ENCODE results near the gene IGFBP1.
"Not testable (repeated sequence)": the region's sequence is repeated elsewhere in the genome, so short reads cannot be mapped to it uniquely, and the experiment has no call there.

The IGFBP1 gene

DNA sequence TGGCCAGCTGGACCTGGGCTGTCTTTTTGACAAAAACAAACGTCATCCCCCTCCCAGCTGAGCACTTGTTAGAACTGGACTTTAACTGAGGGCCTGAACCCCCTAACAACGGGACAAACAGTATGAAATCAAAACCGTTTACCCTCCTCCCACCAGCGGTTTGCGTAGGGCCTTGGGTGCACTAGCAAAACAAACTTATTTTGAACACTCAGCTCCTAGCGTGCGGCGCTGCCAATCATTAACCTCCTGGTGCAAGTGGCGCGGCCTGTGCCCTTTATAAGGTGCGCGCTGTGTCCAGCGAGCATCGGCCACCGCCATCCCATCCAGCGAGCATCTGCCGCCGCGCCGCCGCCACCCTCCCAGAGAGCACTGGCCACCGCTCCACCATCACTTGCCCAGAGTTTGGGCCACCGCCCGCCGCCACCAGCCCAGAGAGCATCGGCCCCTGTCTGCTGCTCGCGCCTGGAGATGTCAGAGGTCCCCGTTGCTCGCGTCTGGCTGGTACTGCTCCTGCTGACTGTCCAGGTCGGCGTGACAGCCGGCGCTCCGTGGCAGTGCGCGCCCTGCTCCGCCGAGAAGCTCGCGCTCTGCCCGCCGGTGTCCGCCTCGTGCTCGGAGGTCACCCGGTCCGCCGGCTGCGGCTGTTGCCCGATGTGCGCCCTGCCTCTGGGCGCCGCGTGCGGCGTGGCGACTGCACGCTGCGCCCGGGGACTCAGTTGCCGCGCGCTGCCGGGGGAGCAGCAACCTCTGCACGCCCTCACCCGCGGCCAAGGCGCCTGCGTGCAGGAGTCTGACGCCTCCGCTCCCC lies at the start of gene IGFBP1:
Gene IGFBP1 (plus strand): TSS at position 304 of the 808 bp plus-strand sequence. CDS start 165 bp downstream, at position 469.
- peak in 4 of 10 donors; percentile 16 to 89 (median 52) for DNase-seq
- intact Hi-C loops (cut with DNase I): no loop called here

DNA sequence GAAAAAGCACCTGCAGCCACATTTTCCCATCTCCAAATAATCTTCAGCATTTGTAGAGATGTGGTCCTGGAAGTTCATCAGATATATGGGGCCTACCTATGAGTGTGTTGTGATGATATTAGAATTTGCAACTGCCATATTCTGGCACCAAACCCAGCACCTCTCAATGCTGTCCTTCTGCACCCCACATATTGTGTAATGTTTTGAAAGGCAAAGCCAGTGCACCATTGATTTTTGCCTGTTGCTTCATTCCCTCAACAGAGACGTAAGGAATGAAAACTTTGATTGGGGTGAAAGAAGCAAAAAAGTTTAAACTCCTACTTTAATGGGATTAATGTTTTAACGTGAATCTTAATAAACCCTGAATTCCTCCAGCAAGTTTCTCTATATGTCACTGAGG lies 49.4 kb upstream of the IGFBP1 start:
- intact Hi-C loops (cut with DNase I); DNase-seq: not testable (repeated sequence)

DNA sequence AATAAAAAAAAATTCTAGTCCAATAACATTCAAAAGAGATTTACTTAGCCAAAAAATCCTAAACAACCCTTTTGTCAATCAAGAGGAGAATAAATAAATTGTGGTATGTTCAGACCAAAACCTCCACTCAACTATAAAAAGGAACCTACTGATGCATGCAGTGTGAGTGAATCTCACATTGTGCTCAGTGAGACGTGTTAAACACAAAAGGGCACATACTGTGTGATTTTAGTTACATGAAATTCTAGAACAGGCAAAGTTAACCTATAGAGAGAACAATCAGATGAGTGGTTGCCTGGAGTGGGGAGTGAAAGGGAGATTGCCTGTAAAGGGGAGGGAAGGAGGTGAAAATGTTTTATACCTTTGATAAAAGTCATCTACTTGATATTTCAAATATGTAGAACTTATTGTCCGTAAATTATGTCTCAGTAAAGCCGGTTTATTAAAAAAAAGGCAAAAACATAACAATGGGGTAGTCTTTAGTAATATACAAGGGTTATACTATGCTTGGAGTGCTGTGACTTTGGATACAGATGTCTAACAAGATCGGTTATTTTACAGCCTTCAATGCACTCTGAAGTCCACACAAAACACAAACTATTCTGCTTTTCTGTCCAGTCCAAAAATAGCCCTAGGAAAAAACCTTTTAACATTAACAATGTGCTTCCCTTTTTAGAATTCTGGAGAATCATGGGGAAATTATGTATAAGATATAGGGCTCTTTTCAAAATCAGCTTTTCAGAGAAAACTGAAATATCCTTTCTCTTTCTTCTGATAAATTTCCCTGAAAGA lies 46.2 kb upstream of the IGFBP1 start:
- DNase-seq; intact Hi-C loops (cut with DNase I): not testable (repeated sequence)

DNA sequence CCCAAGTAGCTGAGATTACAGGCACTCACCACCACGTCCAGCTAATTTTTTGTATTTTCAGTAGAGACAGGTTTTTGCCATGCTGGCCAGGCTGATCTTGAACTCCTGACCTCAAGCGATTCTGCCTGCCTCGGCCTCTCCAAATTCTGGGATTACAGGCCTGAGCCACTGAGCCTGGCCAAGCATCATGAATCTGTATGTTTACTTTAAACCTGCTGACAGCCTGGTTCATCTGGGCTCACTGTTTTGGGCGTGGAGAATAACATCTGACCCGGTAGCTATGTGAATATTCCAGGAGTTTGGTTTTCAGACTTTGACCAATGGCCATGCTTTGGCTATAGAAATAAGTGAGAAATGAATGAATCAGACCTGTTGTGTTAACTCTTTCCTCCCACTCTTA lies 41.8 kb upstream of the IGFBP1 start:
- DNase-seq; intact Hi-C loops (cut with DNase I): not testable (repeated sequence)

DNA sequence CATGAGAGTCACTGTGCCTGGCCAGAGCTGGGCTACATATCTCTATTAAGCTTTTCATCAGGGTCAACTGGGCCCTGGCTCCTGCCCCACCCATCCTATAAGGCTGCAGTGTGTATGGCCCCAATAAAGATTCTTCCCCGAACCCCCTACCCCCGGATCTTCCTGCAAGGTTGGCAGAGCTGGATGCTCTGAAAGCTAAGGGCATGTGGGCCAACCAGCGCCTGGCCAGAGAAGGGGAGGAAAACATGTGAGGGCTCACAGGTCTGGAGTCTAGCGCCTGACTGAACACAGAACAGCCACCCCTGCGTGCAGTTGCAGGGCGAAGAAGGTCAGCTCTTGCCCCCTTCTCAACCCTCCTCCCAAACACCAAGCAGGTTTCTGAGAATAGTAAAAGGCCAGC lies 39.6 kb upstream of the IGFBP1 start:
- intact Hi-C loops (cut with DNase I); DNase-seq: not testable (repeated sequence)

DNA sequence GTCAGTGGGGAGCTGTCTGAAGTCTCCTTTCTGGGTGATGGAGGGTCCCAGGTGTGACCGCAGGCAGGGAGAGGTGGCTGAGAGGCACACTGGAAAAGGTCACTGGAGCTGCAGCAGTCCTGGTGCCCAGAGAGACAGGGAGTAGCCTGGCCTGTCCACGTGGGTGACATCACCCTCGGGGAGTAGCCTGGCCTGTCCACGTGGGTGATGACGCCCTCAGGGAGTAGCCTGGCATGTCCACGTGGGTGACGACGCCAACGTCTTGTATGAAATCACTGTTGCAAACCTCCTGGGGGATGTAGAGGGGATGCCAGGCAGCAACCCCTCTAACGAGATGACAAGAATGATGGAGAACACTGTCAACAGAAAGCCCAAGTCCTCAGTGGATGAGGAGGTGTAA lies 35.3 kb upstream of the IGFBP1 start:
- intact Hi-C loops (cut with DNase I): loop anchor here (10.0 kb wide), 1 partner anchor 698 kb away; the partner anchor contains the start of gene RAMP3
- DNase-seq: not testable (repeated sequence)

DNA sequence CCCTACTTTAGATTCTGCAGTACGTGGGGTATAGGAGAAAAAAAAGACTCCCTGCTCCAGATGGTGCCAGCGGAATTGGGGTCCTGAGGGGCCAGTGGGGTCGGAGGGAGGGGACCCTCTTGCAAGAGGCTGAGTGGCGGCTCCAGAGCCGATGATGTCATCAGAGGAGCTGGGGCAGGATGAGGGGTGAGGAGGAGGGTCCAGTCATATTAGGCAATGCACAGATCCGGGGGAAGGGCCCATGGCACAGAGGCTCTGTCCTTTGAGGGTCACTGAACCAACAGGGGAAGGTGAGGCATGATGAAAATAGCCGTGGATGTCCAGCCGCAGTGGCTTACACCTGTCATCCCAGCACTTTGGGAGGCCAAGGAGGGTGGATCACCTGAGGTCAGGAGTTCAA lies 34.8 kb upstream of the IGFBP1 start:
- DNase-seq: not testable (repeated sequence)
- intact Hi-C loops (cut with DNase I): loop anchor here (10.0 kb wide), 1 partner anchor 699 kb away; the partner anchor contains the start of gene RAMP3

DNA sequence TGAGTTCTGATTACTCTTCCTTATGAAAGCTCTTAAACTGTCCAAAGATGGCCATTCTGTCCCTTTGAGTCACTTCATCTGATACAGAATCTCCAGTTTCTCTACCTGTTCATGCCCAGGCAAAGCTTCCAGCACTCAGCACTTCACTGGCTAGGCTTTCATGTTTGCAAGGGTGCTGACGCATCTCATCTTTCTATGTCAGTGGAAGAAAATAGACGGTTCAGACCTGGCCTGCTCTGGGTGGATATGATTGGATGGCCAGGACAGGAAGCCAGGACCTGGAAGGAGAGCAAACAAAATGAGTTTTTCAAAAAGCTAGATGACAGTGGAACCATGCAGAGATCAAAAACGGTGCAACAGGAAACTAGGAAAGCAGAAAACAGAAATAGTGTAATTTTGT lies 32.6 kb upstream of the IGFBP1 start:
- not testable (repeated sequence) for DNase-seq
- intact Hi-C loops (cut with DNase I): loop anchor here (10.0 kb wide), 1 partner anchor 701 kb away; the partner anchor contains the start of gene RAMP3

DNA sequence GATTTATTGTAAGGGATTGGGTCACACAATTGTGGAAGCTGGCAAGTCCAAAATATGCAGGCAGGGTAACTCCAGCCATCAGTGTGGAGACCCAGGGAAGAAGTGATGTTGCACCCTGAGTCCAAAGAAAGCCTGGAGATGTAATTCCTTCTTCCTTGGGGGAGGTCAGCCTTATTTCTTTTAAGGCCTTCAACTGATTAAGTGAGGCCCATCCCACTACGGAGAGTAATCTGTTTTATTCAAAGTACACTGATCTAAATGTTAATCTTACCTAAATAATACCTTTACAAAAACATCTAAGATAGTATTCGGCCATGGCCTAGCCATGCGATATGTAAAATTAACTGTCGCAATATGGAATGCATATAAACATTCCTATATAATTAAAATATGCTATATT lies 31.4 kb upstream of the IGFBP1 start:
- intact Hi-C loops (cut with DNase I): loop anchor here (10.0 kb wide), 1 partner anchor 702 kb away; the partner anchor contains the start of gene RAMP3
- DNase-seq: not testable (repeated sequence)

DNA sequence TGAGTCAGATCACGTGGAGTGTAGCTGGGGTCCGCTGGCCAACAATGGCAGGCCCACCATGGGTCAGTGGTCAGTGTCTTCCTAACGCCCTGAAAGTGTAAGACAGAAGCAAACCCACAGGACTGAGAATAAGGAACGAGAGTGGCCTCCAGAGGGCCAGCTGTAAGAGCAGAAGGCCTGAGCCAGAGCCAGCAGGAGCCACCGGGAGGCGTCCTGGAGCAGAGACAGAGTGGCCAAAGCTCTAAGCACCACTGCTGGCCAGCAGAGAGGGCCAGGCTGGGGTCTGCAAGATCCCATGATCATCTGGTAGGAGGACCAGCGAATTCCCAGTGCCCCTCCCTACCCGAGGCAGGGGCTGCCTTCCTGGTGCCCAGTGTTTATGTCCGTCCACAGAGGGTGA lies 24.6 kb upstream of the IGFBP1 start:
- intact Hi-C loops (cut with DNase I): no loop called here
- no peak for DNase-seq

DNA sequence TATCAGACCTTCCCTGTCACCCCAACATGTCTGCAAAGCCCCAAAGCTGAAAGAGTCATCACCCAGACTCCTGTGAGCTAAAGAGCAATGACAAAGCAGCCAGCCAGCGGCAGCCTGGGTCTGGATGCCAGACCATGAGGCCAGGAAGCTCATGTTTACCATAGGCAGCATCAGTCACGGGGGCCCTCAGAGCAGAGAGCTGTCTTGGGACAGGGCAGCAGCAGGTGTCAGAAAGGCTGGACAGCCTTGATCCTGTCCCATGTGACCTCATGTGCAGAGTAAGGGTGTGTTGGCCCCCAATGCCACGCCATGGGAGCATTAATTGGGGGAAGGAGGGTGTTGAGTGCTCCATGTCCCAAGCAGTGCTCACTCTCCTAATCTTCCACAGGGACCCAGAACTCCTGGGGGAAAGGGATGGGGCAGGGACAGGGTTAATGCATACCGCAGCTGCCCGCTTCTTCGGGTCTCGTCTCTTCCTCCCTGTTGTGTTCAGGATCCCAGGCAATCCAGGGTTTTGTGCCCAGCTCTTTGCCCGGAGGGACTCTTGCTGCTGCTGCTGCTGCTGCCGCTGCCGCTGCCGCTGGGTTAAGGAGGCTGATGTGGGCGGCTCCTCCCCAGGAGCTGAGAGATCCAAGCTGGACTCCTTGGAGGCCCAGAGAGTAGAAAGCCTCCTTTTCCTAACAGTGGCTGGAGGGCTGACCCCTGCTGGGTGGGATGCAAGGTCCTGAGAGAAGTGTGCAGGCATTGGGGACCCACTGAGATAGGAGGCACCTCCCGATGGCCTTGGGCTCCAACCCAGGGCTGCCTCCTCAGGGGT lies 22.5 kb upstream of the IGFBP1 start:
- intact Hi-C loops (cut with DNase I): no loop called here
- DNase-seq: no peak

DNA sequence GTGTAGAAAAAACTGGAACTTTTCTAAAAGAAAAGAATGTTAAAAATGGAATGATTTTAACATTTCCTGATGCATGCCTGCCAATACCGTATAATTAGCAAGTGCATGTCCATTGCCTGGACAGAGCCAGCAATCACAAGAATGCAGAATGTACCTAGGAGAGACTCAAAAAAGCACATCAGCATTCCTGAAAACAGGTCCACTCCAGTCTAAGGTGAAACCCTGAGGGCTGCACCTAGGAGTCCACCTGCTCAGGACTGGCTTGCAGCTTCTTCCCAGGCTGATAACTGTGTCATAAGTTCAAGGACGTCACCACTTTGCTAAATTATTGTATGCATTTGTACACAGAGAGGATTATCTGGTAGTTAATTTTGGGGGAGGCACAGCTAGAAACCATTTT lies 20.8 kb upstream of the IGFBP1 start:
- intact Hi-C loops (cut with DNase I): no loop called here
- DNase-seq: no peak

DNA sequence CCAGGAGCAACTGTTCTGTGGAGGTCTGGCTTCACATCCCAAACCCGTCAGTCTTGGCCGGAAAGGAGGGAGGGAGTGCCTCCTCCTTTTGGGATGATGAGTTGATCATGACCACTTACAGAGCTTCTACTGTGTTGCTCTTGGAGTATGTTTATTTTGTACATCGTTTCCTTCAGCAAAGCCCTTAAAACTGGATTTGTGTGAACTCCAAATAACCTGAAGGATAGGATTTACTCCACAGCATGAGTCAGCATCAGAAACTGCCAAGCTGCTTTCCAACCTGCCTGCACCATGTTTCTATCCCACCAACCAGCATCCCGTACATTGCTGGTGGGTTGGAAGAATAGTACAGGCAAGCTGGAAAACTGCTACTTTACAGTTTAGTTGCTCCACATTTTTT lies 18.9 kb upstream of the IGFBP1 start:
- DNase-seq: no peak
- intact Hi-C loops (cut with DNase I): no loop called here

DNA sequence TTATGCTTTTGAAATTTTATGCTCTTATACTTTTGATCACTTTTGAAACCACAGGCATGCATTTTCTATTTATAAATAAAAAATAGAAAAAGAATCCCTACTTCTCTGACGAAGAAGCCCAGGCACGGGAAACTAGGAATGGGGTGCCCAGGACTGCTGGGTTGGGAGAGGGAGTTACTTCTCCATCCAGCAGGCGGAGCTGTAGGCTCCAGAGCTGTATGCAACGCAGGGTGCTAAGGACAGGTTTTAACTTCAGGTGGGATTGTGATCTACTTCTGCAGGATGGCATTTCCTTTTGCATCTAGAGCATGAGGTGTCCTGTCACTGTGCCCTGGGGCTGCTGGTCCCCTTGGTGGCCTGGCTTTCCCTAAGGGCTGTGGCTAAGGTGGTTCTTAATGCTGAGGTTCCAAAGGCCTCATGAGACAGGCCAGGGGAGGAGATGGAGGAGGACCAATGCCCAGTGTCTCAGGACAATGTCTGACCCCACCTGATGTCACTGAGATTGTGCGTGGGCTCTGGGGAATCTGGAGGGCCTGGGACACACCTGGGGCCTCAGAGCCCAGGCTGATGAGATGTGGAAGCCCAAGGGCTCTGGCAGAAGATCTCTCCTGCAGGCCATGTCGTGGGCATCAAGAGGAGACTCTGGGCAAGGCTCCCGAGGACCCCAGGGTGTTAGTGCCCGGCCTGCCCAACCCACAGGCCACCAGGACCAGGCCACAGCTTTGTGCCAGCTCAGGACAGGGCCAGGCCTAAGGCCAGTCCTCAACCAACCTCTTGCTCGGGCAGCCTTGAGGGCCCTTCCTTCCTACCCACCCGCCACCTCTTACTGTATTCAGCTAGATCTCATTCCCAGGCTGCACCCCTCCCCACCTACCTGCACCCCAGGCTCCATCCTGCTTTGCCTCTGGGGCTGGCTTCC lies 15.9 kb upstream of the IGFBP1 start:
- DNase-seq: no peak
- intact Hi-C loops (cut with DNase I): no loop called here

DNA sequence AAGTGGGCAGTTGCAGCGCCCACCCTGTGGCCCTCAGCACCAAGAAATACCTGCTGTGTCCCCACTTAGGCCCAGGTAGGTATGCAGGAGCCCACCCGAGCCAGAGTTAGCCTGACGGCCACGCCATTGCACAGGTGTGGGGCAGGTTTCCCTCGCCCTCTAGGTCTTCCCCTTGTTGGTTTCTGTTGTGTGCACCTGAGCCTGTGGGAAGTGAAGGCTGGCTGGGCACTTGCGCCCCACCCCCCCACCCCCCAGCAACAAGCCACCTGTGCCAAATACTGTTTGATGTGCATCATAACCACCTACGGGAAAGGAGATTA lies 15.3 kb upstream of the IGFBP1 start, which contains the start of gene CCDC201:
Gene CCDC201 (minus strand): TSS at position 48 of the 320 bp plus-strand sequence. CDS start 75 bp downstream, outside the sequence.
- DNase-seq: no peak
- intact Hi-C loops (cut with DNase I): no loop called here

DNA sequence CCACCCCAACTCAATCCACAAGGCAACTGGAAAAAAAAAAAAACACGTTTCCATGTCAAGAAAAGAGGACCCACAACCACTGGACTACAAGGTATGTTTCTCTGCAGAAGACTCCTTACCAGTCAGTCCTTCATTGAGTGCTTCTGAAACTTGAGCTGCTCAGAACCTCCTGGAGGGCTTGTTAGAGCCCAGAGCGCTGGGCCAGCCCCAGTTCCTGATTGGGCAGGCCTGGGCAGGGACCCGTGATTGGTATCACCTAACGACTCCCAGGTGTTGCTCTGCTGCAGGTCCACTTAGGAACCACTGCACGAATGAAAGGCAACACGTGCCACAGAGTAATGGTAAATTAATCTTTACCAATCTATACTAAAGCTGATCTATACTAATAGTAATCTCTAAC lies 14.9 kb upstream of the IGFBP1 start:
- intact Hi-C loops (cut with DNase I): no loop called here
- no peak for DNase-seq

DNA sequence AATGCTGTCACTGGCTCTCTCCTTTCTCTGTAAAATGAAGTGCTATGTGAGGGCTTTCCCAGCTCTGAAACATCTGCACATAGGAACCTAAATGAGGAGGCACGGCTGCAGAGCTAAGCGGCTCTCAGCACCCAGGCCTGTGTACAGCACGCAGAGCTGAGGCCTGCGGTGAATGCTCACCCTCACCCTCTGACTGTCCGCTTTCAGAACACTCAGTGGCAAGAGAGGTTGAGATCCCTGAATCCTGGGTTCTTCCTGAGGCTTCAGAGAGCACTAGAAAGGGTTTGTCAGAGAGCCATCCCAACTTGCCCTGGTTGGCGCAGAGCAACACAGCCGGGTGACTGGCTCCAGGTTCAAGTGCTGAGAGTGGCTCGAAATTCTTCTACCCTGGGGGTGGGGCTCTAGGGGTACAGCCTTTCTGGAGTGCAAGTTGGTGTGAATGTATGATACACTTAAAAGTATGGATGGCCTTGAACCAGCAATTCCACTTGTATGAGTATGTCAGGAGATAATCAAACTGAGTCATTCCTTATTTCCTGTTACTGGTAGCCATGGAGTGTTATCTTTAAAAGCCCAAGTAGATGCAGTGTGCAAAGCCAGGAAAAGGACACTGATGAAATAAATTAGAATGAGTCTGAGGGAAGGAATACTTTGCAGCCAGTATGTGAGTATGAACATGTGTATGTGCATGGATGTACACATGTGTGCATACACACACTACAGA lies 13.7 kb upstream of the IGFBP1 start:
- intact Hi-C loops (cut with DNase I): no loop called here
- no peak for DNase-seq

DNA sequence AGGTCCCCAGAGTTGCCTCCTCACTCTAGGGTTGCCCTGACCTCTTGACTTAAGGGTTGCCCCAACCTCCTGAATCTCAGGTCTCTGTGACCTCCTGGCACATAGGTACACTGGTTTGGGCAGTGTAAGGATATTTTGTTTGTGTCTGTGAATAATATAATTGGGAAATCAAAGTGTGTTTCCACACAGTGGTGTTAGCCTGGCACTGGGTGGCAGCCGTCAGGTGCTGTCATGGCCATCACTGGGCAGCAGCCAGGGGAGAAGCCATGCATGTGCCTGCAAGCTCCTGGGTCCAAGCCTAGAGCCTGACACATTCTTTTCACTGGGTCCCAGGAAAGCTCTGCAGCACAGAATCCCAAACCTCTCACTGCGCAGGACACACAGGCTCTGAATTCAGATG lies 11.8 kb upstream of the IGFBP1 start:
- intact Hi-C loops (cut with DNase I): no loop called here
- no peak for DNase-seq

Measured in posterior cingulate gyrus (tissue), 11 donors.